ENCODE data around the gene RNF182. TPM values are rescaled to one million over a fixed set of nuclear protein-coding genes. Genes with fewer than 3 reads are reported as not detected.

RNF182 gene
- total RNA-seq, 4 donors from 2014 or later = 0.32 to 1.3 (median 0.42) TPM; not detected in 1

DNA sequence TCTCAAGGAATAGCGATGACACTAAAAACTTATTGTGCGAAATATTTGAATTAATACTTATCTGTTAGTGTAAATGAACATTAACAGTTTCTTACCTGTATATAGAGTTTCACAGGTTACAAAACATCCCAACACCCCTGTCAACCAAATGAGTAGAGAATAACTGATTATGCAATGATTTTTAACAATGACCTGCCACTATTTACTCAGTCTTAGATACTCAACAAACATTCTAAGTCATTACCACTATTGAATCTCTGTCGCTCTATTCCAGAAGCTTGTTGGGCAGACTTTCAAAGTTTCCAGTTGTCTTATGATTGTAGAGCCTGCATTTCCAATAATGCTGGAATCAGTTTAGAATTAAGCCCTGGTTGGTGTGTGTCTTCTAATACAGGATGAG, 85.5 kb downstream of the RNF182 start:
- TF ChIP-seq POLR2A (IDR thresholded peaks at IDR 0.05) = no peak
- TF ChIP-seq, protein P1, sequence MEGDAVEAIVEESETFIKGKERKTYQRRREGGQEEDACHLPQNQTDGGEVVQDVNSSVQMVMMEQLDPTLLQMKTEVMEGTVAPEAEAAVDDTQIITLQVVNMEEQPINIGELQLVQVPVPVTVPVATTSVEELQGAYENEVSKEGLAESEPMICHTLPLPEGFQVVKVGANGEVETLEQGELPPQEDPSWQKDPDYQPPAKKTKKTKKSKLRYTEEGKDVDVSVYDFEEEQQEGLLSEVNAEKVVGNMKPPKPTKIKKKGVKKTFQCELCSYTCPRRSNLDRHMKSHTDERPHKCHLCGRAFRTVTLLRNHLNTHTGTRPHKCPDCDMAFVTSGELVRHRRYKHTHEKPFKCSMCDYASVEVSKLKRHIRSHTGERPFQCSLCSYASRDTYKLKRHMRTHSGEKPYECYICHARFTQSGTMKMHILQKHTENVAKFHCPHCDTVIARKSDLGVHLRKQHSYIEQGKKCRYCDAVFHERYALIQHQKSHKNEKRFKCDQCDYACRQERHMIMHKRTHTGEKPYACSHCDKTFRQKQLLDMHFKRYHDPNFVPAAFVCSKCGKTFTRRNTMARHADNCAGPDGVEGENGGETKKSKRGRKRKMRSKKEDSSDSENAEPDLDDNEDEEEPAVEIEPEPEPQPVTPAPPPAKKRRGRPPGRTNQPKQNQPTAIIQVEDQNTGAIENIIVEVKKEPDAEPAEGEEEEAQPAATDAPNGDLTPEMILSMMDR (IDR thresholded peaks at IDR 0.05) = no peak
- intact Hi-C loops (cut with DNase I; ENCODE audit: low total_unique reads) = no loop called here
- 62 to 93% methylated on average over 3 of the region's 3 CpGs for WGBS, 2 donors
- no peak overlapping the region for H3K4me3 ChIP-seq (ENCODE audit: low read depth, poor library complexity, severe bottlenecking)
- no peak for DNase-seq (ENCODE audit: low spot score in 2 of 2)

DNA sequence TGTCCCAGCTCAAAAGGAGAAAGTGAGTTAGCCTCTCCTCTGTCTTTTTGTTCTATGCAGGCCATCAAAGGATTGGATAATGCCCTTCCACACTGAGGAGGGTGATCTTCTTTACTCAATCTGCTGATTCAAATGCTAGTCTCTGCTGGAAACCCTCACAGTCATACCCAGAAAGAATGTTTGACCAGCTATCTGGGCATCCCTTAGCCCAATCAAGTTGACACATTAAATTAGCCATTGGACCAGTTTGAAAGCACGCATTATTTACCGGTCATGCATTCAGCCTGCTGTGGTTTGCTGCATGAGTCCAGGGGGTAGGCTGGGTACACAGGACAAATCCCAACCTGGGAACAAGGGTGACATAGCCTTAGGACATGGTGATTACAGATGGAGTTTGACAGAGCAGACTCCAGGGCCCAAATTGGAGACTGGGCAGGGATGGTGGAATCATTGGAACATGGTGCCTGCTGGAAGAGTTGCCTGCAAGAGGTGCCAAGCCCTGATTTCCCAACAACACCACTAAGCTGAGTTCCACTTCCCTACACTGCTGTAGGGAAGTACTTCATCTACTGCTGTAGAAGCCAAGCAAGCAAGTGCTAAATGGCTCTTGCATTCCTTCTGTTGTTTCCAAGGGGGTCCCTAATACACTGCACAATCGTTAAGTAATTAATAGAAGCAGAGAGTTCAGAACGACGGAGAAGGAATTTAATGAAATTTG, 87.7 kb downstream of the RNF182 start:
- intact Hi-C loops (cut with DNase I; ENCODE audit: low total_unique reads) = no loop called here
- DNase-seq (ENCODE audit: low spot score in 2 of 2) = no peak
- TF ChIP-seq, protein P1 (IDR thresholded peaks at IDR 0.05) = no peak
- TF ChIP-seq POLR2A (IDR thresholded peaks at IDR 0.05) = no peak
- WGBS, 2 donors = 93 to 96% methylated on average over 5 of the region's 5 CpGs
- no peak overlapping the region for H3K4me3 ChIP-seq (ENCODE audit: low read depth, poor library complexity, severe bottlenecking)

DNA sequence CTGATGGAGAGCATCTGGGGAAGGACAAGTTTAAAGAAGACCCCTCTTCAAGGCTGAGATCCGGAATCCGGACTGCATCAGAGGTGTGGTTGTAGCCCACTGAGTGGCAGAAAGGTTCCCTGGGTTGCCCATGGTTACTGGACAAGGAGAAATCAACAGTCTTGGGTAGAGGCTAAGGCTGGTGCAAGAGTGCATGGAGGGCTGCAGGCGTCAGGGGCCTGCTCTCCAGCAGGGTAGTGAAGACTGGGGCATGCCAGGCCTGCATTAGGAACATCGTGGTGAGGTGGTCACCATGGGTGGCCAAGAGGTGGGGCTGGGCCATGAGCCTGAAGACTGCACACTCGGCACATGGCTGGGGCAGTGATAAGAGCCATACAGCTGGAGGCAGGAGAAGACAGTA, 91.2 kb downstream of the RNF182 start:
- WGBS, 2 donors = 90 to 91% methylated on average over 5 of the region's 5 CpGs
- intact Hi-C loops (cut with DNase I; ENCODE audit: low total_unique reads) = no loop called here
- no peak for DNase-seq (ENCODE audit: low spot score in 2 of 2)
- no peak for TF ChIP-seq POLR2A (IDR thresholded peaks at IDR 0.05)
- TF ChIP-seq, protein P1 (IDR thresholded peaks at IDR 0.05) = no peak
- H3K4me3 ChIP-seq (ENCODE audit: low read depth, poor library complexity, severe bottlenecking) = no peak overlapping the region

DNA sequence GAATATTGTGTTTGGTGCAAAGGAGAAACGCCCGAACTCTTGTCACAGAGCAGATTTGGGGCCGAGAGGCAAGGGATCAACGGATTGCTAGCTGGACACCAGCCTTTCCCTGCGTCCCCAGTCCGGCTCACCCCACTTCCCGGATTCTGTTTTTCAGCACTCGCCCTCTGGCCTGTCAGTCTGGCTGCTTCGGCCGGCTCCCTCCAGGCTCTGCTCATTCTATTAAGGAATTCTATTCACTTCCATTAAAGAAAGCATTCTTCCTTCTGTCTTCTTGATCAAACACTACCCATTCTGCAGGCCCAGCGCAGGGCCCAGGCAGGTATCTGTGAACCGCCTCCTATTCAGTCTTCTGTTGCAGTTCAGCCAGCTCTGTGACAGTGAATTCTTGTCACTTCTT, 91.7 kb downstream of the RNF182 start:
- H3K4me3 ChIP-seq (ENCODE audit: low read depth, poor library complexity, severe bottlenecking) = no peak overlapping the region
- WGBS, 2 donors = 94% methylated on average over 12 of the region's 12 CpGs
- intact Hi-C loops (cut with DNase I; ENCODE audit: low total_unique reads) = no loop called here
- no peak for DNase-seq (ENCODE audit: low spot score in 2 of 2)
- TF ChIP-seq, protein P1 (IDR thresholded peaks at IDR 0.05) = no peak
- no peak for TF ChIP-seq POLR2A (IDR thresholded peaks at IDR 0.05)

DNA sequence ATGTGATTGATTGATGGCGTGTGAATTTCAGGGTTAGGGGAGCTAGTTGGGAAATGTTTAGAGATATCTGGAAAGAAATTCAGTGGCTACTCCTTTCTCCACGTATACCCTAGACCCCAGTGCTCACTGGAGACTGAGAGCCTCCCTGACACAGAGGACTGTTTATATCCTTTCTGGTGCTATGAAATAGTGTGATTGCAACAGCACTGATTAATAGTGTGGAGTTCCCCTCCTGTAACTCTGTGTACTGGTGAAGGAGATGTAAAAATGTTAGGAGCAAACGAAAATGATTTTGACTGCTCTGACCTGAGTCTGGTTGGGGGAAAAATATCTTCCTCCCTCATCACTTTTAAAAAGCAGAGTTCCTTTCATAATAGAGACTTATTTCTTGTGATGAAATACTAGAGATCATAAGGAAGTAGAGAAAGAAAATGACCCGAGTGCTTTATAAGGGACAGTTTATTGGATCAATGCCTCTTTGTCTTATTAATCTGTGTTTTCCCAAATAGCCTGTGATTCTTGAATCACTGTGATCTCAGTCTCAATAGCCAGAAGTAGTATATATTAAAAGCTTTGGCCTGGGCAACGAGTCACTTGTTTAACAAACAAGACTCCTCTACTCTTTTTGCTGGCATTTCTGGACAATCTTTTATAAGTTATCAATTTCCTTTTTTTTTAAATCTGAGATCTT, 92.3 kb downstream of the RNF182 start:
- WGBS, 2 donors = 60 to 67% methylated on average over 5 of the region's 5 CpGs
- DNase-seq (ENCODE audit: low spot score in 2 of 2) = no peak
- no peak for TF ChIP-seq POLR2A (IDR thresholded peaks at IDR 0.05)
- TF ChIP-seq, protein P1 (IDR thresholded peaks at IDR 0.05) = no peak
- H3K4me3 ChIP-seq (ENCODE audit: low read depth, poor library complexity, severe bottlenecking) = no peak overlapping the region
- intact Hi-C loops (cut with DNase I; ENCODE audit: low total_unique reads) = no loop called here

All from lower leg skin (tissue), 4 donors.